GM19099 (cell line): Measurements from ENCODE around the gene GPR35.

Experiments
- POLR2A ChIP-seq: IDR thresholded peaks from 3 replicates; pipeline ENCODE4 v1.6.1; 2011; ENCODE audit warnings: low read depth; ENCODE audit not compliant: insufficient read length; ENCODE audit errors: extremely low read depth

Gene GPR35

DNA sequence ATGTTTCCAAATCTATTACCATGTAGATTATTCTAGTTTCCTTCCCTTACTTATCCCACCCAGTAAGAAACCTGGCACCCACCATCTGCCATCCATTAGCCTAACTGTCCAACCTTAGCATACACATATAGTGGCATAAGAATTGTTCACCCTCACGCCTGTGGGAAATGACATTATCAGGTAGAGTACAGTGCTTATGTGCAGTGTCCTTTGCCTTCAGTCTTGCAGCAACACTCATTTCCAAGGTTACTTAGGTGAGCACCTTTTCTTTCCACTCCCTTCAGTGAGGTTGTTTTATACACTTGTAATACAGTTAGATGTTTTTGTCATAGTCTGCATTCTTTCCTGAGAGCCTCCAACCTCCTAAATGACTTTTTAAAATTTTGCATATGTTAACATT is 39.3 kb downstream of the GPR35 start:
- no peak for TF ChIP-seq POLR2A

DNA sequence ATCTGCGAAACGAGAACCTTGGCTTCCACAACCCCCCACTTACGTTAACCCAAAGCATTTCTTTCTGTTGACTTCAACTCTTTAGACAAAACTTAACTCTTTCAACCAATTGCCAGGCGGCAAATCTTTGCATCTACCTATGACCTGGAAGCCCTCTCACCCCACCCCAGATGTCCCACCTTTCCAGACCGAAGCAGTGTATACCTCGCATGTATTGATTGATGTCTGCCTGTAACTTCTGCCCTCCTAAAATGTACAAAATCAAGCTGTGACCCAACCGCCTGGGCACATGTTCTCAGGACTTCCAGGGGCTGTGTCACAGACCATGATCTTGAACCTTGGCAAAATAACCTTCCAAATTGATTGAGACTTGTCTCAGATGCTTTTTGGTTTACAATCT is 45.1 kb downstream of the GPR35 start:
- TF ChIP-seq POLR2A, result no peak

GRCh38 chr2:240670950-240671349 is 45.7 kb downstream of the GPR35 start:
- no peak for TF ChIP-seq POLR2A

GRCh38 chr2:240672076-240672700 is 46.9 kb downstream of the GPR35 start:
- TF ChIP-seq POLR2A, result no peak

DNA sequence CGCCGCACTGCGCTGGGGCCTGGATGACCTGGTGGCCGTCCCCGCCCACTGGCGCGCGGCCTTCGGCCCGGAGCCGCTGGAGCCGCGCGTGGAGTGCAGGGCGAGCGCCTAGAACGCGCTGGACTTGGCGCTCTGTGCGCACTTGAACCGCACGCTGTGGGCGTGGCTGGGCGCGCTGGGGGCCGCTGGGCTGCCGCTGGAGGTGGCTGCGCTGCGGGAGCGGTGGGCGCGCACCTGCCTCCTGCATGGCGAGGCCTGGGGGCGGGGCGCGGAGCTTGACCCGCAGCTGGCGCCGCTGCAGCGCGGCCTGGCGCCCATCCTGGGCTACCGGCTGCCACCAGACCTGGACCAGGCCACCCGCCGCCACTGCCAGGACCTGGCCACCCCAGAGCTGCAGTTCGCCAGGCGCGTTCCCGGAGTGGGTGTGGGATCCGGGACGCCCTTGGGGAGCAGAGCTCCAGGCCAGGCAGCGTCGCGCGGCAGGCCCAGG is 47.5 kb downstream of the GPR35 start:
- TF ChIP-seq POLR2A, result no peak
